Body of pancreas (tissue), 4 donors: Measurements from ENCODE around the gene BPIFA2. TPM values are rescaled to one million over a fixed set of nuclear protein-coding genes. Genes with fewer than 3 reads are reported as not detected.

ENCODE experiments used
- ATAC-seq: fragments of 150-250 bp; one replicate; pipeline ENCODE4 v1.9.1; 2016
- DNase-seq, 4 donors: peaks; one replicate each; pipeline ENCODE4 v3.0.0-alpha.2; 2019
- H3K27ac ChIP-seq, 4 donors: fragments of 200-600 bp; sonication (generic); 1 replicate in 3 of 4; 2 replicates in 1 of 4; pipeline versions ENCODE4 v1.5.1 to v1.6.1; 2016 to 2019; ENCODE audit warnings: mild to moderate bottlenecking in 1 of 4, mixed read lengths in 1 of 4, moderate library complexity in 1 of 4
- H3K27me3 ChIP-seq, 2 donors: fragments of 200-600 bp; sonication (generic); one replicate each; pipeline ENCODE4 v1.6.0; 2016; ENCODE audit warnings: mild to moderate bottlenecking in 1 of 2
- H3K36me3 ChIP-seq, 2 donors: fragments of 200-600 bp; sonication (generic); replicated peaks in 1 of 2; 2 replicates each; pipeline ENCODE4 v1.5.1; 2016; ENCODE audit warnings: low read depth in 2 of 2; ENCODE audit not compliant: insufficient read depth in 1 of 2
- H3K4me1 ChIP-seq: fragments of 200-600 bp; sonication (generic); one replicate; pipeline ENCODE4 v1.6.0; 2016
- H3K4me3 ChIP-seq, 2 donors: fragments of 200-600 bp; sonication (generic); 1 replicate in 1 of 2; 2 replicates in 1 of 2; pipeline ENCODE4 v1.5.1; 2016 to 2019
- H3K9me3 ChIP-seq, 3 donors: fragments of 200-600 bp; sonication (generic); 1 replicate in 2 of 3; 2 replicates in 1 of 3; pipeline ENCODE4 v1.5.1; 2016
- POLR2A ChIP-seq, 3 donors: fragments of 450-650 bp; IDR thresholded peaks; one replicate each; pipeline ENCODE4 v1.6.1; 2016; ENCODE audit warnings: antibody characterized with exemption in 3 of 3, mild to moderate bottlenecking in 2 of 3
- WGBS, 2 donors: methylation state at CpG; one replicate each; pipeline ENCODE4 v1.1.5; 2017; 5-methylcytosine and 5-hydroxymethylcytosine counted together
- intact Hi-C: fragments of 100-400 bp; cut with DNase I; formaldehyde crosslinking; loops from one replicate; pipeline ENCODE4 v1.15.1; 2023
- total RNA-seq, 2 donors: library from RNA; depleted of rRNA; stranded (reverse); fragments of >200 nt; gene quantifications; one replicate each; pipeline ENCODE4 v1.1.0, GENCODE V29; 2016
- TF ChIP-seq, protein P1 (sequence below), 7 experiments: fragments of 450-650 bp in 4 of 7; fragments of 200-600 bp in 3 of 7; sonication (generic) in 3 of 7; IDR thresholded peaks; one replicate each; pipeline ENCODE4 v1.5.1; 2016 to 2019; ENCODE audit warnings: antibody characterized with exemption in 7 of 7

BPIFA2 gene
- total RNA-seq, 2 donors from 2014 or later = not detected

DNA sequence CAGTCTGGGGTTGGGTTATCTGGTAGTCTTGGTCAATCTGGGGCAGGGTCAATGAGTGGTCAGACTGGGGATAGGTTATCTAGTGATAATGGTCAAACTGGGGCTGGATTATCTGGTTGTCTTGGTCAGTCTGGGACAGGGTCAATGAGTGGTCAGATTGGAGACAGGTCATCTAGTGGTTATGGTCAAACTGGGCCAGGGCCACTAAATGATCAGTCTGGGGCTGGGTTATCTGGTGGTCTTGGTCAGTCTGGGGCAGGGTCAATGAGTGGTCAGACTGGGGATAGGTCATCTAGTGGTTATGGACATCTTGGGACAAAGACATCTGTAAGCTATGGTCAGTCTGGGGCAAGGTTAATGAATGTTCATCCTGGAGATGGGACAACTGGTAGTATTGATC is 28.5 kb upstream of the BPIFA2 start:
- ATAC-seq (no peak), DNase-seq (no peak)
- TF ChIP-seq POLR2A (IDR thresholded peaks at IDR 0.05) = no peak
- H3K27me3 ChIP-seq = no peaks in the 10 kb centered on the region
- no peaks in the 10 kb centered on the region for H3K4me1 ChIP-seq
- H3K9me3 ChIP-seq = no peaks in the 10 kb centered on the region
- no peak overlapping the region for H3K4me3 ChIP-seq
- no peak overlapping the region for H3K27ac ChIP-seq
- no peaks in the 10 kb centered on the region for H3K36me3 ChIP-seq
- intact Hi-C loops = no loop called here

DNA sequence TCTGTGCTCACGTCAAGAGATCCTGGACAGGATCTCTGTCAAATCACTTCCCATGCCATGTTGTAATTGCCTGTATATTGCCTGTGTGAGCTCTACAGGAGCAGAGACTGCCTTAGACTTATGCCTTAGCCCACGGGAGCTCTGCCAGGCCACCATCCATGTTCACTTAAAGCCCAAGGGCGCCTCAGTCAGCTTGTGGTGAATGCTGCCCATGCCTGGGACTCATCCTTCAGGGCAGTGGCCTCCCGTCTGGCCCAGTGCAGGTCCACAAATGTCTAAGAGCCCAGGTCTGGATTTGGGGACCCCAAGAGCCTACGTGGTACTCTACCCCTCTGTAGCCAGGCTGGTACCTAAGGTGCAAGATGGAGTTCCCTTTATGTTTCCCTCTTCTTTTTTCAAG is 22.4 kb upstream of the BPIFA2 start:
- no peak for TF ChIP-seq POLR2A (IDR thresholded peaks at IDR 0.05)
- TF ChIP-seq, protein P1, sequence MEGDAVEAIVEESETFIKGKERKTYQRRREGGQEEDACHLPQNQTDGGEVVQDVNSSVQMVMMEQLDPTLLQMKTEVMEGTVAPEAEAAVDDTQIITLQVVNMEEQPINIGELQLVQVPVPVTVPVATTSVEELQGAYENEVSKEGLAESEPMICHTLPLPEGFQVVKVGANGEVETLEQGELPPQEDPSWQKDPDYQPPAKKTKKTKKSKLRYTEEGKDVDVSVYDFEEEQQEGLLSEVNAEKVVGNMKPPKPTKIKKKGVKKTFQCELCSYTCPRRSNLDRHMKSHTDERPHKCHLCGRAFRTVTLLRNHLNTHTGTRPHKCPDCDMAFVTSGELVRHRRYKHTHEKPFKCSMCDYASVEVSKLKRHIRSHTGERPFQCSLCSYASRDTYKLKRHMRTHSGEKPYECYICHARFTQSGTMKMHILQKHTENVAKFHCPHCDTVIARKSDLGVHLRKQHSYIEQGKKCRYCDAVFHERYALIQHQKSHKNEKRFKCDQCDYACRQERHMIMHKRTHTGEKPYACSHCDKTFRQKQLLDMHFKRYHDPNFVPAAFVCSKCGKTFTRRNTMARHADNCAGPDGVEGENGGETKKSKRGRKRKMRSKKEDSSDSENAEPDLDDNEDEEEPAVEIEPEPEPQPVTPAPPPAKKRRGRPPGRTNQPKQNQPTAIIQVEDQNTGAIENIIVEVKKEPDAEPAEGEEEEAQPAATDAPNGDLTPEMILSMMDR (IDR thresholded peaks at IDR 0.05) = no peak
- no peaks in the 10 kb centered on the region for H3K36me3 ChIP-seq
- WGBS, 2 donors = 73 to 89% methylated on average over 4 to 5 of the region's 5 CpGs
- ATAC-seq (no peak), DNase-seq (no peak)
- no peaks in the 10 kb centered on the region for H3K27me3 ChIP-seq
- H3K4me3 ChIP-seq = no peak overlapping the region
- intact Hi-C loops = no loop called here
- H3K4me1 ChIP-seq = no peaks in the 10 kb centered on the region
- H3K27ac ChIP-seq = no peak overlapping the region
- no peaks in the 10 kb centered on the region for H3K9me3 ChIP-seq

DNA sequence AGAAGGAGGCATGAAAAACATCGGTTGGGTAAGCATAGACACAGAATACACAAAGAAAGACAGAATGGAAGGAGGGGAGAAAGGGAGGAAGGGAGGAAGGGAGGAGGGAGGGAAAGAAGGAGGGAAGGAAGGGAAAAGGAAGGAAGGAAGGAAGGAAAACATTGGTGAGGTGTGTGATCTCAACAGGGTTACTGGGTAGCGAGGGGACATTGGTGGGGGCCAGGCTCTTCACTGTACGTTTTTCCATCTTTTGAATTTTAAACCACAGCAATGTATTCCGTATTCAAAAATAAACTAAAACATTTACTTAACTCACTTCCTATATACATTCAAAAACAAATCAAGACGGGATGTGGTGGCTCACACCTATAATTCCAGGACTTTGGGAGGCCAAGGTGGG is 20.7 kb upstream of the BPIFA2 start:
- TF ChIP-seq POLR2A (IDR thresholded peaks at IDR 0.05) = no peak
- TF ChIP-seq, protein P1 (IDR thresholded peaks at IDR 0.05) = no peak
- intact Hi-C loops = no loop called here
- no peak for DNase-seq
- Histone ChIP-seq H3K27me3 (no peaks in the 10 kb centered on the region), H3K4me3 (no peak overlapping the region), H3K9me3 (no peaks in the 10 kb centered on the region), H3K36me3 (no peaks in the 10 kb centered on the region), H3K4me1 (no peaks in the 10 kb centered on the region), H3K27ac (no peak overlapping the region)
- no peak for ATAC-seq
- 66 to 72% methylated on average over 5 of the region's 5 CpGs for WGBS, 2 donors

DNA sequence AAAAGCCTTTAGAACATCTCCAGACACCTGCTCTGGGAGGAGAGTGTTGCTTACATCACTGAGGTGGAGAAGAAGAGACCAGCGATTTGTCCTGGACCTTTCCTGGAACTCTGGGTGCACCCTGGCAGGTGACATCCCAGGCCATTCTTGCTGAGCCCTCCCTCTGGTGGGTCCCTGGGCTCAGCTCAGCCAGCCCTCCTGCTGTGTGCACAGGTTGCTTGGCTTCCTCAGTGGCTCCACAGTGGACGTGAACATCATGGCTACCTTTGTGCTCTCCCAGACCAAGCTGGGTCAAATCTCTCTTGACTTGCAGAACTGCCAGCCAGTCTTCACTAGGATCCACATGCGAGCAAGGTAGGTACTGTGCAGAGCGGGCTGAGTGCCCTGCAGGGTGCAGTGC is 19.9 kb upstream of the BPIFA2 start:
- ATAC-seq = no peak
- intact Hi-C loops = no loop called here

DNA sequence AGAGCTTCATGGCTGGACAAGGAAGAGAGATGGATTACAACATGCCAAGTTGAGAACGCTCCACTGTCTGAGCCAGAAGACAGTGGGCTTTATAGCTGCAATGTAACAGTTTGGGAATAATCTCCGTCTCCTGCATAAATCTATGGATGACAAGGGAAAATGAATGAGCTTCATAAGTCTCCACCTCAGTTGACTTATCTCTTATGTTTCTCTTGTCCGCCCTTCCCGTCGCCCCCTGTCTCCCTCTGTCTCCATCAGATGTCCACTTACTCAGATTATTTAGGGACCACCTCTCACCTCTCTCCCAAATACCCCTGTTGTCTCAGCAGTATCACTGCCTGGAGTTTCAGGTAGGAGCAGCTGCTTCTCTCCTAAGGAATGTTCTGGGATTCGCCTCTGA is 13.7 kb upstream of the BPIFA2 start:
- Histone ChIP-seq H3K27me3 (no peaks in the 10 kb centered on the region), H3K4me1 (no peaks in the 10 kb centered on the region), H3K9me3 (no peaks in the 10 kb centered on the region), H3K4me3 (no peak overlapping the region), H3K27ac (no peak overlapping the region), H3K36me3 (no peaks in the 10 kb centered on the region)
- no peak for ATAC-seq
- TF ChIP-seq, protein P1 (IDR thresholded peaks at IDR 0.05) = no peak
- intact Hi-C loops = no loop called here
- no peak for DNase-seq
- 53 to 70% methylated on average over 6 of the region's 6 CpGs for WGBS, 2 donors

More for the DNA sequence above, 19.9 kb upstream of the BPIFA2 start:
- no peaks in the 10 kb centered on the region for H3K9me3 ChIP-seq
- H3K4me3 ChIP-seq = no peak overlapping the region
- TF ChIP-seq, protein P1 (IDR thresholded peaks at IDR 0.05) = no peak
- TF ChIP-seq POLR2A (IDR thresholded peaks at IDR 0.05) = no peak
- H3K4me1 ChIP-seq = no peaks in the 10 kb centered on the region
- H3K36me3 ChIP-seq = no peaks in the 10 kb centered on the region
- DNase-seq = no peak
- H3K27me3 ChIP-seq = no peaks in the 10 kb centered on the region
- H3K27ac ChIP-seq = no peak overlapping the region
- WGBS, 2 donors = 69 to 72% methylated on average over 4 of the region's 4 CpGs
